IPS-15b (cell line): ENCODE data around the gene PPRC1.

Source experiments
- H3K27me3 ChIP-seq: one replicate; pipeline ENCODE4 v1.6.1; 2013; ENCODE audit warnings: low read length; ENCODE audit not compliant: control insufficient read depth, insufficient read depth
- H3K36me3 ChIP-seq: one replicate; pipeline ENCODE4 v1.6.1; 2013; ENCODE audit warnings: low read length; ENCODE audit not compliant: control insufficient read depth, insufficient read depth
- H3K4me1 ChIP-seq: one replicate; pipeline ENCODE4 v1.6.1; 2013; ENCODE audit warnings: mild to moderate bottlenecking, low read length; ENCODE audit not compliant: control insufficient read depth, insufficient read depth
- H3K4me3 ChIP-seq: one replicate; pipeline ENCODE4 v1.5.1; 2013; ENCODE audit warnings: low read depth, low read length
- H3K9ac ChIP-seq: one replicate; pipeline ENCODE4 v1.6.1; 2013; ENCODE audit warnings: low read depth, mild to moderate bottlenecking, low read length
- H3K9me3 ChIP-seq: one replicate; pipeline ENCODE4 v1.6.1; 2013; ENCODE audit warnings: mild to moderate bottlenecking, low read length; ENCODE audit not compliant: control insufficient read depth, insufficient read depth

Gene PPRC1

DNA sequence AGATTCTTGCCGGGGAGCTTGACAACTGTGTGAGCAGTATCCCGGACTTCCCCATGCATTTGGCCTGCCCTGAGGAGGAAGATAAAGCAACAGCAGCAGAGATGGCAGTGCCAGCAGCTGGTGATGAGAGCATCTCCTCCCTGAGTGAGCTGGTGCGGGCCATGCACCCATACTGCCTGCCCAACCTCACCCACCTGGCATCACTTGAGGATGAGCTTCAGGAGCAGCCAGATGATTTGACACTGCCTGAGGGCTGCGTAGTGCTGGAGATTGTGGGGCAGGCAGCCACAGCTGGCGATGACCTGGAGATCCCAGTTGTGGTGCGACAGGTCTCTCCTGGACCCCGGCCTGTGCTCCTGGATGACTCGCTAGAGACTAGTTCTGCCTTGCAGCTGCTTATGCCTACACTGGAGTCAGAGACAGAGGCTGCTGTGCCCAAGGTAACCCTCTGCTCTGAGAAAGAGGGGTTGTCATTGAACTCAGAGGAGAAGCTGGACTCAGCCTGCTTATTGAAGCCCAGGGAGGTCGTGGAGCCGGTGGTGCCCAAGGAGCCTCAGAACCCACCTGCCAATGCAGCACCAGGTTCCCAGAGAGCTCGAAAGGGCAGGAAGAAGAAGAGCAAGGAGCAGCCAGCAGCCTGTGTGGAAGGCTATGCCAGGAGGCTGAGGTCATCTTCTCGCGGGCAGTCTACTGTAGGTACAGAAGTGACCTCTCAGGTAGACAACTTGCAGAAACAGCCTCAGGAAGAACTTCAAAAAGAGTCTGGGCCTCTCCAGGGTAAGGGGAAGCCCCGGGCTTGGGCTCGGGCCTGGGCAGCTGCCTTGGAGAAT is 6.7 kb downstream of the PPRC1 start:
- Histone ChIP-seq H3K9ac (no peak overlapping the region), H3K4me1 (peaks cover 9% of the 10 kb centered on the region), H3K27me3 (no peaks in the 10 kb centered on the region), H3K36me3 (peaks cover 68% of the 10 kb centered on the region), H3K9me3 (no peaks in the 10 kb centered on the region), H3K4me3 (no peak overlapping the region)

- peaks cover 74% of the 10 kb centered on the region for H3K36me3 ChIP-seq
Measured at GRCh38 chr10:102140218-102140617, 7.4 kb downstream of the PPRC1 start.

DNA sequence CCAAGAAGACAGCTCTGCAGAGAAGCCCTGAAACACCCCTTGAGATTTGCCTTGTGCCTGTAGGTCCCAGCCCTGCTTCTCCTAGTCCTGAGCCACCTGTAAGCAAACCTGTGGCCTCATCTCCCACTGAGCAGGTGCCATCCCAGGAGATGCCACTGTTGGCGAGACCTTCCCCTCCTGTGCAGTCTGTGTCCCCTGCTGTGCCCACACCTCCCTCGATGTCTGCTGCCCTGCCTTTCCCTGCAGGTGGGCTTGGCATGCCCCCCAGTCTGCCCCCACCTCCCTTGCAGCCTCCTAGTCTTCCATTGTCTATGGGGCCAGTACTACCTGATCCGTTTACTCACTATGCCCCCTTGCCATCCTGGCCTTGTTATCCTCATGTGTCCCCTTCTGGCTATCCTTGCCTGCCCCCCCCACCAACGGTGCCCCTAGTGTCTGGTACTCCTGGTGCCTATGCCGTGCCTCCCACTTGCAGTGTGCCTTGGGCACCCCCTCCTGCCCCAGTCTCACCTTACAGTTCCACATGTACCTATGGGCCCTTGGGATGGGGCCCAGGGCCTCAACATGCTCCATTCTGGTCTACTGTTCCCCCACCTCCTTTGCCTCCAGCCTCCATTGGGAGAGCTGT is 8.2 kb downstream of the PPRC1 start:
- H3K9ac ChIP-seq, result no peak overlapping the region
- no peaks in the 10 kb centered on the region for H3K9me3 ChIP-seq
- H3K4me3 ChIP-seq, result no peak overlapping the region
- H3K36me3 ChIP-seq, result peaks cover 74% of the 10 kb centered on the region
- H3K4me1 ChIP-seq, result peaks cover under 1% of the 10 kb centered on the region
- no peaks in the 10 kb centered on the region for H3K27me3 ChIP-seq

More at GRCh38 chr10:102140218-102140617, 7.4 kb downstream of the PPRC1 start:
- no peaks in the 10 kb centered on the region for H3K9me3 ChIP-seq
- H3K9ac ChIP-seq, result no peak overlapping the region
- peaks cover 4% of the 10 kb centered on the region for H3K4me1 ChIP-seq
- no peak overlapping the region for H3K4me3 ChIP-seq
- H3K27me3 ChIP-seq, result no peaks in the 10 kb centered on the region

DNA sequence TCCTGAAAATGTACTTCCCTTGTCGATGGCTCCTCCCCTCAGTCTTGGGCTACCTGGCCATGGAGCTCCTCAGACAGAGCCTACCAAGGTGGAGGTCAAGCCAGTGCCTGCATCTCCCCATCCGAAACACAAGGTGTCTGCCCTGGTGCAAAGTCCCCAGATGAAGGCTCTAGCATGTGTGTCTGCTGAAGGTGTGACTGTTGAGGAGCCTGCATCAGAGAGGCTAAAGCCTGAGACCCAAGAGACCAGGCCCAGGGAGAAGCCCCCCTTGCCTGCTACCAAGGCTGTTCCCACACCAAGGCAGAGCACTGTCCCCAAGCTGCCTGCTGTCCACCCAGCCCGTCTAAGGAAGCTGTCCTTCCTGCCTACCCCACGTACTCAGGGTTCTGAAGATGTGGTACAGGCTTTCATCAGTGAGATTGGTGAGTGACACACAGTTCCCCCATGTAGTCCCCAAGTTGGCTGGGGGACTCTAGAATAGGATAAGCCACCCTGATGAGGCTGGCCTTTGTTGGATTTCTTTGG is 8.8 kb downstream of the PPRC1 start:
- H3K4me3 ChIP-seq, result no peak overlapping the region
- peaks cover 75% of the 10 kb centered on the region for H3K36me3 ChIP-seq
- H3K4me1 ChIP-seq, result no peaks in the 10 kb centered on the region
- no peaks in the 10 kb centered on the region for H3K27me3 ChIP-seq
- no peaks in the 10 kb centered on the region for H3K9me3 ChIP-seq
- H3K9ac ChIP-seq, result no peak overlapping the region

DNA sequence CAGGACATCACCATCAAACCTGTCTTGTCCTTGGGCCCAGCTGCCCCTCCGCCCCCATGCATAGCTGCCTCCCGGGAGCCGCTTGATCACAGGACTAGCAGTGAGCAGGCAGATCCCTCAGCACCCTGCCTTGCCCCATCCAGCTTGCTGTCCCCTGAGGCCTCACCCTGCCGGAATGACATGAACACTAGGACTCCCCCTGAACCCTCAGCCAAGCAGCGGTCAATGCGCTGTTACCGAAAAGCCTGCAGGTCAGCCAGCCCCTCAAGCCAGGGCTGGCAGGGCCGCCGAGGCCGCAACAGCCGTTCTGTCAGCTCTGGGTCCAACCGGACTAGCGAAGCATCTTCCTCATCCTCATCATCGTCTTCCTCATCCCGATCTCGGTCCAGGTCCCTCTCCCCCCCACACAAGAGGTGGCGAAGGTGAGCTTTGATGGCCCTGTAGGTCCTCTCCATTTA is 14.2 kb downstream of the PPRC1 start:
- Histone ChIP-seq H3K27me3 (no peaks in the 10 kb centered on the region), H3K36me3 (peaks cover 59% of the 10 kb centered on the region), H3K4me1 (peaks cover 5% of the 10 kb centered on the region), H3K9ac (no peak overlapping the region), H3K9me3 (no peaks in the 10 kb centered on the region), H3K4me3 (no peak overlapping the region)

- Histone ChIP-seq H3K4me3 (no peak overlapping the region), H3K9me3 (no peaks in the 10 kb centered on the region), H3K4me1 (peaks cover 5% of the 10 kb centered on the region), H3K36me3 (peaks cover 62% of the 10 kb centered on the region), H3K9ac (no peak overlapping the region), H3K27me3 (no peaks in the 10 kb centered on the region)
Measured at GRCh38 chr10:102147561-102147960, 14.7 kb downstream of the PPRC1 start.

DNA sequence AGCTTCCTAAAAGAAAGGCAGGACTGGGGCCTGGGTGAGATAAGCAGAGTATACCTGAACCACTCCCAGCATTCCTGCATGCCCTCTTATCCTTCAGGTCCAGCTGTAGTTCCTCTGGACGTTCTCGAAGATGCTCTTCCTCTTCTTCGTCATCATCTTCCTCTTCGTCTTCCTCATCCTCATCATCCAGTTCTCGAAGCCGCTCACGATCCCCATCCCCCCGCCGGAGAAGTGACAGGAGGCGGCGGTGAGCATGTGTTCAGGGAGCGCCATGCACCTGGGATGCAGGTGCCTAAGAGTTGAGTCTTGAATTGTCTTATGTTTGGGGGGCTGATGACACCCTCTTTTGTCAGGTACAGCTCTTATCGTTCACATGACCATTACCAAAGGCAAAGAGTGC is 15.4 kb downstream of the PPRC1 start:
- peaks cover 55% of the 10 kb centered on the region for H3K36me3 ChIP-seq
- no peaks in the 10 kb centered on the region for H3K9me3 ChIP-seq
- no peaks in the 10 kb centered on the region for H3K27me3 ChIP-seq
- H3K4me1 ChIP-seq, result peaks cover 5% of the 10 kb centered on the region
- no peak overlapping the region for H3K9ac ChIP-seq
- no peak overlapping the region for H3K4me3 ChIP-seq

DNA sequence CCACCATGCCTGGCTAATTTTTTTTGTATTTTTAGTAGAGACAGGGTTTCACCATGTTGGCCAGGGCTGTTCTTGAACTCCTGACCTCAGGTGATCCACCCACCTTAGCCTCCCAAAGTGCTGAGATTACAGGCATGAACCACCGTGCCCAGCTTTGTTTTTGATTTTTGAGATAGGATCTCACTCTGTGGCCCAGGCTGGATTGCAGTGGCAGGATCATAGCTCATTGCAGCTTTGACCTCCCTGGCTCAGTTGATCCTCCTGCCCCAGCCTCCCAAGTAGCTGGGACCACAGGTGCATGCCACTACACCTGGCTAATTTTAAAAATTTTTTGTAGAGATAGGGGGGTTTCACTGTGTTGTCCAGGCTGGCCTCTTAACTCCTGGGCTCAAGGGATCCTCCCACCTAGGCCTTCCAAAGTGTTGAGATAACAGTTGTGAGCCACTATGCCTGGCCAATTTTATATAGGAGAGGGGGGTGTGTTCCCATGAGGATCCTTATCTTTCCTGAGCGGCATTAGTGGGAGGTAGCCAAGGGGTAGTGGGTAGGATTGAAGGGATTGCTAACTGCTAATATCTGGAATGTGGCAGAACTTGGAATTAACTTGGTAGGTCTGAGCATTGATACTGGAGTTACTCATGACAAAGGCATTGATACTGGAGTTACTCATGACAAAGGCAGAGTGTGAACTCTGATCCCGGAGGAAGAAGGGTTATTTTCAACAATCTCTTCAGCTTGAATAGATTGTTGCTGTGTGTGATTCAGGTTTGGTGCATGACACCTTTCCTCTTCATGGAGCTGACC is 18.3 kb downstream of the PPRC1 start:
- Histone ChIP-seq H3K27me3 (no peaks in the 10 kb centered on the region), H3K9ac (no peak overlapping the region), H3K4me1 (peaks cover 5% of the 10 kb centered on the region), H3K4me3 (peak overlapping the region; percentile 24), H3K36me3 (peaks cover 44% of the 10 kb centered on the region), H3K9me3 (no peaks in the 10 kb centered on the region)

DNA sequence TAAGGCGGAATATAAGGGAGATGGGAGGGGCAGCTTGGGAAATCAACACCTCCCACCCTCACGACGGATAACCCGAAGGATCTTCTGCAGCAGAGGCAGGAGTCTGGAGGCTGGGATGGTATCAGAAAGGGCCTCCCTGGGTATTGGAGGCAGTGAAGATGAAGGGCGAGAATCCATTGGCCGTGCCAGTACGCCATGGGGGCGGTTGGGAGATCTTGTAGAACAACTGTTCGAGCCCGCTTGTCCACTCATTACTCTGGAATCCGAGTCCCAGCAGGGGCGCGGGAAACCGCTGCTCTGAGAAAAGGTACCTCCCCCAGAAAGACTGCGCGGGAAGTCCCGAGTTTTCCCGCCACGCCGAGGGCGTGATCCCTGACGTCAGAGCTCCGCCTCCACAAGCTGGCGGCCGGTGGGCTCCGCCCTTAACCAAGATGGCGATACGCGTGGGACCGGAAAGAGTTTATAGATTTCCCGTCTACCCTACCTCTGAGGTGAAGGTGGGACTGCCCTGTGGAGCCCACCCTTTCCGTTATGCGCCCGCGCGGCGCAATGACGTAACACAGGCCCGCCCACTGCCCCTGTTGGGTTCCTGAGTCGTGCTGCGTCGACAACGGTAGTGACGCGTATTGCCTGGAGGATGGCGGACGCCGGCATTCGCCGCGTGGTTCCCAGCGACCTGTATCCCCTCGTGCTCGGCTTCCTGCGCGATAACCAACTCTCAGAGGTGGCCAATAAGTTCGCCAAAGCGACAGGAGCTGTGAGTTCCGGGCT is 19.1 kb downstream of the PPRC1 start, which contains the start of gene NOLC1:
TSS of gene NOLC1 (plus strand) at position 616 of the 771 bp plus-strand sequence. CDS start at position 638, 22 bp downstream.
- Histone ChIP-seq H3K9ac (peak within 1 kb of the TSS; percentile 100), H3K4me3 (peak within 1 kb of the TSS; percentile 99), H3K27me3 (no peaks in the 10 kb centered on the region), H3K36me3 (peaks cover 46% of the 10 kb centered on the region), H3K9me3 (no peaks in the 10 kb centered on the region), H3K4me1 (peaks cover 5% of the 10 kb centered on the region)

DNA sequence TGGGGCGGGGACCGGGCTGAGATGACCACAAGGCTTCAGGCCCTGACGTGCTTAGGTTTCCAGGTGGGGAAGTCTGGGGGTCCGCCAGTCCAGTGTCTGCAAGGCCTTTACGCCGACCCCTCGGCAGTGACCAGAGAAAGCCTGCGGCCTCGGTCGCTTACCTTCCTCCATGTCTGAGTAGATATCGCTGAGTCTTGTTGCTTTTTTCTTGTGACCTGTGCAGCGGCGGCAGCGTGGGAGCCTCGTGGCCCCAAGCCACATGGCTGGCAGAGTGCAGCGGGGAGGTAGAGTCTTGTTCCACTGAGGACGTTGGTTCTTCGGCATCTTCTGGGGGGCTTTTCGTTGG is 19.7 kb downstream of the PPRC1 start:
- H3K27me3 ChIP-seq, result no peaks in the 10 kb centered on the region
- peaks cover 5% of the 10 kb centered on the region for H3K4me1 ChIP-seq
- H3K4me3 ChIP-seq, result peak overlapping the region; percentile 99
- peak overlapping the region; percentile 100 for H3K9ac ChIP-seq
- no peaks in the 10 kb centered on the region for H3K9me3 ChIP-seq
- H3K36me3 ChIP-seq, result peaks cover 46% of the 10 kb centered on the region
